Right cardiac atrium (tissue), 5 donors: ENCODE results near the gene NOTCH4. TPM values are rescaled to one million over a fixed set of nuclear protein-coding genes. Genes with fewer than 3 reads are reported as not detected.
A peak's percentile ranks its signal among the peaks of the same experiment; 100 is the strongest.

ENCODE experiments used
- ATAC-seq, 2 donors: fragments of 200-7000 bp; cut with Tn5 transposase; one replicate each; pipeline versions ENCODE4 v1.8.0 to v1.9.1; 2020; ENCODE audit warnings: moderate library complexity in 2 of 2, mild to moderate bottlenecking in 1 of 2
- DNase-seq, 3 donors: peaks; one replicate each; pipeline ENCODE4 v3.0.0-alpha.2; 2020
- H3K27ac ChIP-seq: one replicate; pipeline ENCODE4 v1.5.1; 2013; ENCODE audit warnings: mild to moderate bottlenecking, low read length, control low read depth, moderate library complexity
- H3K27me3 ChIP-seq: one replicate; pipeline ENCODE4 v1.6.1; 2013; ENCODE audit not compliant: control insufficient read depth, insufficient read depth
- H3K4me1 ChIP-seq: one replicate; pipeline ENCODE4 v1.6.1; 2013; ENCODE audit warnings: low read length; ENCODE audit not compliant: control insufficient read depth, insufficient read depth
- H3K4me3 ChIP-seq: one replicate; pipeline ENCODE4 v1.5.1; 2013; ENCODE audit warnings: low read length, control low read depth
- H3K9me3 ChIP-seq: one replicate; pipeline ENCODE4 v1.6.1; 2013; ENCODE audit warnings: low read length; ENCODE audit not compliant: control insufficient read depth
- WGBS: extraction: QIAGEN DNeasy Blood & Tissue Kit; methylation state at CpG from one replicate; pipeline ENCODE4 v1.1.7; 2013; 5-methylcytosine and 5-hydroxymethylcytosine counted together
- intact Hi-C, 4 donors: fragments of 100-400 bp; cut with DNase I; formaldehyde crosslinking; loops; one replicate each; pipeline versions ENCODE4 v1.11.0 to v1.14.0; 2022 to 2023
- polyA plus RNA-seq: library from polyadenylated mRNA; stranded (reverse); fragments of 200-250 nt; gene quantifications from one replicate; pipeline ENCODE4 v1.2.3, GENCODE V29; 2013
- total RNA-seq, 4 donors: library from RNA; stranded (reverse); fragmentation: NEBNext Ultra II Directional; extraction: Animal tissue kit (Norgen Biotek cat#: 25700); gene quantifications; one replicate each; pipeline ENCODE4 v1.2.1, GENCODE V29; 2021
- donor health status: healthy with polysubstance abuse.
- donor health status: DM: no; HTN: yes; CAD: no.
- donor health status: DM: no; HTN: no; CAD: no.
- donor health status: DM: no; HTN: yes; CAD: no; lungs with severe emphysema.
- donor health status: DM: yes; HTN: yes; CAD: no.

The NOTCH4 gene
- total and polyA plus RNA-seq, 5 donors, result 14.4 to 33.5 (median 26.1) TPM

- intact Hi-C loops, result loop anchor here in 1 of 4 donors (10.0 kb wide), 1 partner anchor 55 kb away; the partner anchor contains the start of gene ATF6B
- no peak overlapping the region for H3K4me3 ChIP-seq
- no peak overlapping the region for H3K27ac ChIP-seq
- no peaks in the 10 kb centered on the region for H3K27me3 ChIP-seq
- DNase-seq (peak in 1 of 3 donors; percentile 52), ATAC-seq (no peak)
- H3K9me3 ChIP-seq, result no peaks in the 10 kb centered on the region
- 57% methylated on average over 10 of the region's 10 CpGs for WGBS
- peaks cover 4% of the 10 kb centered on the region for H3K4me1 ChIP-seq
Measured at GRCh38 chr6:32179766-32180405, 44.0 kb downstream of the NOTCH4 start.

DNA sequence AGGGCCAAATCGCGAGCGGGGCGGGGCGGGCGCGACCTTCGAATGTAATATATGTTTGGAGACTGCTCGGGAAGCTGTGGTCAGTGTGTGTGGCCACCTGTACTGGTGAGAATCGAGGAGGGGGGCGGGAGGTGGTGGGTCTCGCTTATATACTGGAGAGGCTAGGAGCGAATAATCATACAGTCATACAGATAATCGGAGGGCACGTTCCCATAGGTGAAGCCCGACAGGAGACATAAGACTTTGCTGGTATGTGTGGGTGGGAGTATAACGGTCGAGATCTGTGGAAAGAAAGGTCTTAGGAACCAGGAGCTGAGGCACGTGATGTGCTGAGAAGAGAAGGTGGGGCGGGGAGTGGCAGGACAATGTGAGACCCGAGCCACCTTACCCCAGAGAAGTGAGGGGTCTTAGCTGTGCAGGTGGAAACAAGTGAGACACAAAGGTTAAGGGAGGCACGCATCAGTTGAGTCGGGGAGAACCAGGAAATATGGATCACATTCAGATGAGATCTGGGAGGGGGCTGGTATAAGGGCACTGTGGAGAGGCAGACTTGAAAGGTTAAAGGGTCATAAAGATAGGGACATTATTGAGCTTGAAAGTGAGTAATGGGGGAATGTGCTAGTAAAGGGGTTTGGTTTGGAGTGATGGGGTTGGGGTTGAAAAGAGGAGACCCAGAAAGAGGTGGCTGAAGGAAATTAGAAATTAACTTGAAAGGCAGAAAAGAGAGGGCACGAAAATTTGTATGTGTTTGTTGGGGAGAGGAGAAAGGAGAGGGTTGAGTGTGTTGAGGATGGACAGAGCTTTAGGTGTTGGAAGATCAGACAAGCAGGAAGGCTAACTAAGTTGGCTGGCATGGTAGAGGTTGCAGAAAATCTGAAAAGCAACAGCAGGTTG, 45.1 kb downstream of the NOTCH4 start:
- peak in 1 of 3 donors; percentile 31 for DNase-seq
- Histone ChIP-seq H3K27me3 (no peaks in the 10 kb centered on the region), H3K27ac (peak overlapping the region; percentile 76), H3K4me1 (peaks cover 4% of the 10 kb centered on the region), H3K9me3 (no peaks in the 10 kb centered on the region), H3K4me3 (peak overlapping the region; percentile 64)
- ATAC-seq, result no peak
- 2% methylated on average over 24 of the region's 24 CpGs for WGBS
- intact Hi-C loops, result loop anchor here in 1 of 4 donors (10.0 kb wide), 1 partner anchor 54 kb away; the partner anchor contains the start of gene ATF6B

DNA sequence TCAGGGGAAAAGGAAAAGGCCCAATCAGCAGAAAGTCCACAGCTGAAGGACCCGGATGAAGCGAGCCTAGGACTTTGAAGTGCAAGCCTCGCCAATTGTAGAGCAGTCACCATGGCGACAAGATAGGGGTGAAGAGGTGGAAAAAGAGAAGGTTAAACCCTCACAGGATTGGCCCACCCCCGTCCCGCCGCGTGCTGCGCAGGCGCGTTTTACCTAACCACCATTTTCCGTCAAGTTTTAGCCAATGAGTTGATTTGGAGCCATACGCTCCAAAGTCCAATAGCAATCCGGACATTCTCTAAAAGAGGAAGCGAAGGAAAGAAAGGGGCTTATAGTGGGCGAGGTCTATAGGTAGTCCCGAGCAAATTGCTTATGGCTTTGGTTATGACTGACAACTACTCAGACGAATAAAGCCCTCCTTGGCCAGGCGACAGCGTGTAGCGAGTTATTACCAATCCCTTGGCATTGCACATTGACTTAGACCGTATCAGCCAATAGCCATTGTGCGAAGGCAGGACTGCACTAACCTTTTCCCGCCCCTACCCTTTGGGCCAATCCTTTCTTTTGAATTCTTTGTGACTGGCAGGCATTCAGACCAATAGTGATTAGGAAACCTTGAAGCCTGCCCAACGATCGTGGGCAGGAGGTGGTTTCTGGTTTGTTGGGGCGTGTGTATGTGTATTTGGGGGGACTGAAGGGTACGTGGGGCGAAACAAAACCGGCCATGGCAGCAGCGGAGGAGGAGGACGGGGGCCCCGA, 45.9 kb downstream of the NOTCH4 start, which contains the start of gene RNF5:
TSS of gene RNF5 (plus strand) at position 618 of the 759 bp plus-strand sequence. CDS start at position 725, 107 bp downstream.
- Histone ChIP-seq H3K27me3 (no peaks in the 10 kb centered on the region), H3K4me3 (peak within 1 kb of the TSS; percentile 64), H3K4me1 (peaks cover 4% of the 10 kb centered on the region), H3K9me3 (no peaks in the 10 kb centered on the region), H3K27ac (peak within 1 kb of the TSS; percentile 98)
- intact Hi-C loops, result loop anchor here in 1 of 4 donors (10.0 kb wide), 1 partner anchor 53 kb away; the partner anchor contains the start of gene ATF6B
- ATAC-seq, result peak; percentile 86 to 91
- WGBS, result under 1% methylated on average over 33 of the region's 33 CpGs
- DNase-seq, result peak; percentile 95 to 98 (median 96)

GRCh38 chr6:32177183-32177787, 46.6 kb downstream of the NOTCH4 start:
- DNase-seq, result peak in 1 of 3 donors; percentile 71
- no peaks in the 10 kb centered on the region for H3K27me3 ChIP-seq
- peaks cover 4% of the 10 kb centered on the region for H3K4me1 ChIP-seq
- H3K27ac ChIP-seq, result peak overlapping the region; percentile 98
- under 1% methylated on average over 20 of the region's 20 CpGs for WGBS
- no peaks in the 10 kb centered on the region for H3K9me3 ChIP-seq
- peak overlapping the region; percentile 33 for H3K4me3 ChIP-seq
- peak; percentile 17 to 25 for ATAC-seq
- intact Hi-C loops, result loop anchor here in 1 of 4 donors (10.0 kb wide), 1 partner anchor 52 kb away; the partner anchor contains the start of gene ATF6B

DNA sequence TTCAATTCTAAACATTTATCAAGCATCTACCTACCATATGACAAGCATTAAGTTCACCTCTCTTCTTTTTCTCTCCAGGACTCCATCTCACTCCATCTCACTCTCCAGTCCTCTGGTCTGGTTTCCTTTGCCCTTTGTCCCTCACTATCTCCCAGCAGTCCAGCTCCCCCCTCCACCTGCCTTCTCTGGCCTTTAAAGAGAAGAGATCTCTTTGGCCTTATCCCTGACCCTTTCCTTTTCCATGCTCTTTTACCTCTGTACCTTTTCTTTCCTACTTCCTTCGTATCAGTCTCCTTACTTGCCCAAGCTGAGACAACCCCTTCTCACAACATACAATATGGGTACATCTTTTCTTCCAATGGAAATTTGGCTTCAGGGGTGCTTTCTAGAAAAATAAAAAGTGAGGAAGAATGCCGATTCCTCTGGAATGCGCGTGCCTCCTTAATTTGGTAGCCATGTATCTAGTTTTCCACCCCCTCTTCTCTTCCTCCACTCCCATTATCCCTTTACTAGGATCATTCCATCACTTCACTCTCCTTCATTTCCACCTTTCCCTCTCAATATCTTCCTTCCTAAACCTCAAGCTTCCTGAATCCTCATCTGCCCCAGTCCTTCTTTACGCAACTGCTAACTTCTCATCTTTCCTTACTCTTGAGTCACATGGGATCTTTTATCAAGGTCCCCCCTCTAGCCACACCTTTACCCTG, 47.2 kb downstream of the NOTCH4 start:
- H3K4me1 ChIP-seq, result peaks cover 4% of the 10 kb centered on the region
- ATAC-seq, result no peak
- intact Hi-C loops, result loop anchor here in 1 of 4 donors (10.0 kb wide), 1 partner anchor 52 kb away; the partner anchor contains the start of gene ATF6B
- H3K27me3 ChIP-seq, result no peaks in the 10 kb centered on the region
- H3K9me3 ChIP-seq, result no peaks in the 10 kb centered on the region
- H3K27ac ChIP-seq, result peak overlapping the region; percentile 98
- no peak for DNase-seq
- 20% methylated on average over 5 of the region's 5 CpGs for WGBS
- peak overlapping the region; percentile 33 for H3K4me3 ChIP-seq

- WGBS, result under 1% methylated on average over 27 of the region's 27 CpGs
- intact Hi-C loops, result loop anchor here in 1 of 4 donors (10.0 kb wide), 1 partner anchor 51 kb away; the partner anchor contains the start of gene ATF6B
- H3K4me1 ChIP-seq, result peaks cover 4% of the 10 kb centered on the region
Measured at GRCh38 chr6:32175711-32176475, 48.0 kb downstream of the NOTCH4 start, which contains the start of gene AGPAT1. TSS of gene AGPAT1 (minus strand) at chr6:32176084. CDS start at chr6:32171496, 4,588 bp downstream.

GRCh38 chr6:32175322-32175710, 48.6 kb downstream of the NOTCH4 start:
- Histone ChIP-seq H3K9me3 (no peaks in the 10 kb centered on the region), H3K27ac (peak overlapping the region; percentile 76), H3K27me3 (no peaks in the 10 kb centered on the region), H3K4me1 (peaks cover 4% of the 10 kb centered on the region), H3K4me3 (peak overlapping the region; percentile 88)
- intact Hi-C loops, result loop anchor here in 1 of 4 donors (10.0 kb wide), 1 partner anchor 51 kb away; the partner anchor contains the start of gene ATF6B
- 18% methylated on average over 2 of the region's 2 CpGs for WGBS
- DNase-seq, result no peak
- ATAC-seq, result no peak

More at GRCh38 chr6:32175711-32176475, 48.0 kb downstream of the NOTCH4 start, which contains the start of gene AGPAT1:
- no peaks in the 10 kb centered on the region for H3K27me3 ChIP-seq
- H3K9me3 ChIP-seq, result no peaks in the 10 kb centered on the region
- peak; percentile 98 to 99 (median 99) for DNase-seq
- H3K27ac ChIP-seq, result peak within 1 kb of the TSS; percentile 98
- peak within 1 kb of the TSS; percentile 88 for H3K4me3 ChIP-seq
- peak; percentile 79 for ATAC-seq

GRCh38 chr6:32174416-32174815, 49.5 kb downstream of the NOTCH4 start:
- intact Hi-C loops, result loop anchor here in 1 of 4 donors (10.0 kb wide), 1 partner anchor 50 kb away; the partner anchor contains the start of gene ATF6B
- no peak overlapping the region for H3K27ac ChIP-seq
- no peaks in the 10 kb centered on the region for H3K27me3 ChIP-seq
- DNase-seq, result no peak
- 78% methylated on average over 1 of the region's 1 CpG for WGBS
- no peaks in the 10 kb centered on the region for H3K9me3 ChIP-seq
- peaks cover 3% of the 10 kb centered on the region for H3K4me1 ChIP-seq
- no peak overlapping the region for H3K4me3 ChIP-seq
- no peak for ATAC-seq
